Smooth muscle cell (in vitro differentiated cells): Measurements from ENCODE around the gene KRT85. TPM values are rescaled to one million over a fixed set of nuclear protein-coding genes. Genes with fewer than 3 reads are reported as not detected.

Experiments used
- DNase-seq: peaks from one replicate; lab custom pipeline; 2025; ENCODE audit not compliant: unreplicated experiment; lab: John Stamatoyannopoulos, UW
- H2AFZ ChIP-seq: fragments of 200-600 bp; sonication (generic); 2 replicates; pipeline ENCODE4 v1.6.0; 2016; ENCODE audit warnings: antibody characterized with exemption, low read depth, mild to moderate bottlenecking
- H3F3A ChIP-seq: fragments of 200-600 bp; sonication (generic); 2 replicates; pipeline ENCODE4 v1.6.0; 2017; ENCODE audit warnings: antibody characterized with exemption, low read depth
- H3K27ac ChIP-seq: fragments of 200-600 bp; sonication (generic); 2 replicates; pipeline ENCODE4 v1.5.1; 2016; ENCODE audit warnings: low read depth, mild to moderate bottlenecking
- H3K27me3 ChIP-seq: fragments of 200-600 bp; sonication (generic); 2 replicates; pipeline ENCODE4 v1.6.1; 2016; ENCODE audit warnings: low read depth, mild to moderate bottlenecking
- H3K36me3 ChIP-seq: fragments of 200-600 bp; sonication (generic); 2 replicates; pipeline ENCODE4 v1.5.1; 2016; ENCODE audit warnings: low read depth
- H3K4me1 ChIP-seq: fragments of 200-600 bp; sonication (generic); 2 replicates; pipeline ENCODE4 v1.5.1; 2016; ENCODE audit warnings: low read depth
- H3K4me2 ChIP-seq: fragments of 200-600 bp; sonication (generic); 2 replicates; pipeline ENCODE4 v1.6.0; 2016; ENCODE audit warnings: mild to moderate bottlenecking
- H3K4me3 ChIP-seq: fragments of 200-600 bp; sonication (generic); 2 replicates; pipeline ENCODE4 v1.5.1; 2016; ENCODE audit warnings: mild to moderate bottlenecking
- H3K79me2 ChIP-seq: fragments of 200-600 bp; sonication (generic); 2 replicates; pipeline ENCODE4 v1.6.0; 2016; ENCODE audit warnings: low read depth, mild to moderate bottlenecking
- H3K9ac ChIP-seq: fragments of 200-600 bp; sonication (generic); 2 replicates; pipeline ENCODE4 v1.6.0; 2016; ENCODE audit warnings: low read depth
- H3K9me3 ChIP-seq: fragments of 200-600 bp; sonication (generic); replicated peaks from 2 replicates; pipeline ENCODE4 v1.5.1; 2016; ENCODE audit warnings: low read depth
- H4K20me1 ChIP-seq: fragments of 200-600 bp; sonication (generic); 2 replicates; pipeline ENCODE4 v1.6.0; 2016; ENCODE audit warnings: low read depth
- WGBS: methylation state at CpG from one replicate; pipeline ENCODE4 v1.1.7; 2016; ENCODE audit warnings: low lambda C conversion rate; 5-methylcytosine and 5-hydroxymethylcytosine counted together
- polyA plus RNA-seq: library from polyadenylated mRNA; unstranded; fragments of >200 nt; fragmentation: Nextera tagmentation; extraction: Ambion mirVana; gene quantifications from 2 replicates; pipeline ENCODE4 v1.2.1, GENCODE V29; 2016
- total RNA-seq: library from RNA; depleted of rRNA; stranded (reverse); fragments of >200 nt; gene quantifications from 2 replicates; pipeline ENCODE4 v1.2.3, GENCODE V29; 2014
- TF ChIP-seq, protein P1 (sequence below): fragments of 200-600 bp; sonication (generic); IDR thresholded peaks from 2 replicates; pipeline ENCODE4 v1.5.1; 2017; ENCODE audit warnings: borderline replicate concordance, mild to moderate bottlenecking, antibody characterized with exemption; ENCODE audit not compliant: insufficient read depth, poor library complexity, severe bottlenecking

The KRT85 gene
- total and polyA plus RNA-seq, 2 experiments from 2014 or later, result not detected

- no peaks in the 10 kb centered on the region for H3F3A ChIP-seq
- 90% methylated on average over 8 of the region's 8 CpGs for WGBS
- H3K4me3 ChIP-seq, result no peak overlapping the region
- peaks cover 50% of the 10 kb centered on the region for H3K27me3 ChIP-seq
- H3K79me2 ChIP-seq, result no peaks in the 10 kb centered on the region
- no peaks in the 10 kb centered on the region for H3K9me3 ChIP-seq
- DNase-seq, result no peak
- no peak overlapping the region for H3K9ac ChIP-seq
- TF ChIP-seq, protein P1, sequence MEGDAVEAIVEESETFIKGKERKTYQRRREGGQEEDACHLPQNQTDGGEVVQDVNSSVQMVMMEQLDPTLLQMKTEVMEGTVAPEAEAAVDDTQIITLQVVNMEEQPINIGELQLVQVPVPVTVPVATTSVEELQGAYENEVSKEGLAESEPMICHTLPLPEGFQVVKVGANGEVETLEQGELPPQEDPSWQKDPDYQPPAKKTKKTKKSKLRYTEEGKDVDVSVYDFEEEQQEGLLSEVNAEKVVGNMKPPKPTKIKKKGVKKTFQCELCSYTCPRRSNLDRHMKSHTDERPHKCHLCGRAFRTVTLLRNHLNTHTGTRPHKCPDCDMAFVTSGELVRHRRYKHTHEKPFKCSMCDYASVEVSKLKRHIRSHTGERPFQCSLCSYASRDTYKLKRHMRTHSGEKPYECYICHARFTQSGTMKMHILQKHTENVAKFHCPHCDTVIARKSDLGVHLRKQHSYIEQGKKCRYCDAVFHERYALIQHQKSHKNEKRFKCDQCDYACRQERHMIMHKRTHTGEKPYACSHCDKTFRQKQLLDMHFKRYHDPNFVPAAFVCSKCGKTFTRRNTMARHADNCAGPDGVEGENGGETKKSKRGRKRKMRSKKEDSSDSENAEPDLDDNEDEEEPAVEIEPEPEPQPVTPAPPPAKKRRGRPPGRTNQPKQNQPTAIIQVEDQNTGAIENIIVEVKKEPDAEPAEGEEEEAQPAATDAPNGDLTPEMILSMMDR, result no peak
- no peaks in the 10 kb centered on the region for H4K20me1 ChIP-seq
- H3K4me1 ChIP-seq, result no peaks in the 10 kb centered on the region
- H3K36me3 ChIP-seq, result no peaks in the 10 kb centered on the region
- no peak overlapping the region for H3K27ac ChIP-seq
- no peak overlapping the region for H2AFZ ChIP-seq
- no peak overlapping the region for H3K4me2 ChIP-seq
Observed at GRCh38 chr12:52350021-52350620, 17.2 kb downstream of the KRT85 start.

GRCh38 chr12:52349196-52349595 is 18.1 kb downstream of the KRT85 start:
- H3K27me3 ChIP-seq, result peaks cover 42% of the 10 kb centered on the region

DNA sequence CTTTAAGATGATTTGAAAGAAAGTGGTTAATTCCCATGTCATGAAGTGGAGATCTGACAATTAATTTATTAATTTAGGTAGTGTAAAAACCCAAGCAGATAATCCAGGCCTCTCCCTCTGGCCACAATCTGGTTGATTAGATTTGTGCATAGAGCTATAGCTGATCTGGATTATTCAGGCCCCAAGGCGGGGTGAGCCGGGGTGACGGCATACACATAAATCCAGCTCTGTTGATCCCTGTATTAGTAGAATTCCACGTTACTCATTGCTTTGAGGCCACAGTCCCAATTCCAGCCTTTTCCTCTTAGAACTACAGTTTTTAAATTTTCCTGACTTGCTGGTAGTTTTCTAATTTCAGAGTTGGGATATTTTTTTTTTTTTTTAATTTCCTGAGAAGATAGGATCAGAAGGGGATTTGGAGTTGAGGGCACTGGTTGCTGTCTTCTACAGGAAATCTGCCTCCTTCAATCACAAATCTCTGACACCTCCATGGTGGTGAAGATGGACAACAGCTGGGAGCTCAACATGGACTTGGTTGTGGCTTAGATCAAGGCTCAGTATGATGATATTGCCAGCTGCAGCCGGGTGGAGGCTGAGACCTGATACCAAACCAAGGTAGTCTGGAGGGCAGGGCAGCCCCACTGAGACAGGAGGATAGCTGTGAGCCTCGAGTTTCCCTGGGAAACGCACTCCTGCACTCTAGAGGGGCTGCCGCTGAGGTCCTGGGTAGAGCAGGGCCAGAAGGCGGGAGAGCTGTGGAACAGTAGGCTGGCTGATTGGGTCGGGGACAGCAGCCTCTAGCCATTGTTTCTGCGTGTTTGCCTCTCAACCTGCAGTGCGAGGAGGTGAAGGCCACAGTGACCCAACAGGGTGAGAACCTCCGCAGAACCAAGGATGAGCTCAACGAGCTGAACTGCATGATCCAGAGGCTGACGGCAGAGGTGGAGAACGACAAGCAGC is 19.4 kb downstream of the KRT85 start:
- WGBS, result 67% methylated on average over 16 of the region's 16 CpGs
- DNase-seq, result no peak
- H3K9ac ChIP-seq, result no peak overlapping the region

More at GRCh38 chr12:52349196-52349595, 18.1 kb downstream of the KRT85 start:
- no peak for DNase-seq
- Histone ChIP-seq H3K4me3 (no peak overlapping the region), H3K9me3 (no peaks in the 10 kb centered on the region), H2AFZ (no peak overlapping the region), H3K27ac (no peak overlapping the region), H4K20me1 (no peaks in the 10 kb centered on the region), H3K4me2 (no peak overlapping the region), H3K4me1 (no peaks in the 10 kb centered on the region), H3K9ac (no peak overlapping the region), H3K79me2 (no peaks in the 10 kb centered on the region), H3K36me3 (no peaks in the 10 kb centered on the region), H3F3A (no peaks in the 10 kb centered on the region)
- TF ChIP-seq, protein P1, result no peak
- WGBS, result 56% methylated on average over 6 of the region's 6 CpGs

More for the DNA sequence above, 19.4 kb downstream of the KRT85 start:
- Histone ChIP-seq H3K4me3 (no peak overlapping the region), H4K20me1 (no peaks in the 10 kb centered on the region), H3K4me2 (no peak overlapping the region), H2AFZ (no peak overlapping the region), H3K27me3 (peaks cover 28% of the 10 kb centered on the region), H3K9me3 (no peaks in the 10 kb centered on the region), H3K27ac (no peak overlapping the region), H3K4me1 (no peaks in the 10 kb centered on the region), H3F3A (no peaks in the 10 kb centered on the region), H3K36me3 (no peaks in the 10 kb centered on the region), H3K79me2 (no peaks in the 10 kb centered on the region)
- TF ChIP-seq, protein P1, result no peak
